Kidney (tissue), 14 donors: ENCODE data around the gene LAMA5. TPM values are rescaled to one million over a fixed set of nuclear protein-coding genes. Genes with fewer than 3 reads are reported as not detected.

Experiments
- DNase-seq, 5 donors: peaks; one replicate each; pipeline ENCODE4 v3.0.0-alpha.2; 2013 to 2020
- FAIRE-seq: peaks from 2 replicates; lab custom pipeline; 2012; peaks lifted over from hg19 to GRCh38; lab: Jason Lieb, UNC
- H3K27ac ChIP-seq, 2 donors: one replicate each; pipeline ENCODE4 v1.7.0; 2013; ENCODE audit warnings: low read depth in 2 of 2, low read length in 2 of 2, inconsistent platforms in 1 of 2
- H3K27me3 ChIP-seq: one replicate; pipeline ENCODE4 v1.7.1; 2013; ENCODE audit warnings: low read length, inconsistent platforms; ENCODE audit not compliant: control insufficient read depth, insufficient read depth
- H3K36me3 ChIP-seq, 3 donors: one replicate each; pipeline versions ENCODE4 v1.7.0 to v1.7.1; 2013; ENCODE audit warnings: low read length in 3 of 3, control low read depth in 1 of 3, inconsistent platforms in 1 of 3; ENCODE audit not compliant: insufficient read depth in 3 of 3, control insufficient read depth in 2 of 3
- H3K4me1 ChIP-seq, 3 donors: one replicate each; pipeline versions ENCODE4 v1.7.0 to v1.7.1; 2013; ENCODE audit warnings: low read length in 3 of 3, inconsistent platforms in 1 of 3, low read depth in 1 of 3; ENCODE audit not compliant: control insufficient read depth in 2 of 3, insufficient read depth in 2 of 3
- H3K4me3 ChIP-seq, 3 donors: one replicate each; pipeline versions ENCODE4 v1.7.0 to v1.8.1; 2013; ENCODE audit warnings: low read length in 3 of 3, control low read depth in 1 of 3, inconsistent platforms in 1 of 3
- H3K9ac ChIP-seq, 3 donors: one replicate each; pipeline versions ENCODE4 v1.7.0 to v1.7.1; 2013; ENCODE audit warnings: low read length in 3 of 3, control low read depth in 1 of 3, inconsistent platforms in 1 of 3
- H3K9me3 ChIP-seq, 3 donors: one replicate each; pipeline versions ENCODE4 v1.7.0 to v1.7.1; 2013; ENCODE audit warnings: low read length in 3 of 3, control low read depth in 1 of 3, inconsistent platforms in 1 of 3; ENCODE audit not compliant: control insufficient read depth in 2 of 3, insufficient read depth in 1 of 3
- intact Hi-C: fragments of 100-400 bp; cut with DNase I; formaldehyde crosslinking; loops from one replicate; pipeline ENCODE4 v1.11.1; 2022
- polyA plus RNA-seq: library from polyadenylated mRNA; stranded (reverse); fragments of 350-450 nt; fragmentation: Illumina TruSeq; extraction: RNeasy Lipid Tissue Mini Kit (QIAGEN cat#74804); gene quantifications from one replicate; pipeline ENCODE4 v1.2.3, GENCODE V29; 2014; ENCODE audit warnings: low read depth, low replicate concordance; ENCODE audit not compliant: insufficient read depth
- total RNA-seq: library from RNA; stranded (reverse); fragmentation: NEBNext Ultra II Directional; extraction: Animal tissue kit (Norgen Biotek cat#: 25700); gene quantifications from one replicate; pipeline ENCODE4 v1.2.1, GENCODE V29; 2021
- TF ChIP-seq, protein P1 (sequence below): IDR thresholded peaks from 3 replicates; pipeline ENCODE4 v1.5.1; 2012; ENCODE audit warnings: mild to moderate bottlenecking, moderate library complexity, borderline replicate concordance; ENCODE audit not compliant: insufficient read depth; ENCODE audit errors: extremely low read depth
- donor health status: control.
- donor health status: control.
- donor health status: control.
- donor health status: control.
- donor health status: control.
- donor health status: DM: yes; HTN: yes; CAD: no.
- donor health status: Normal renal cell carcinoma (clear cell type).

The LAMA5 gene
- total and polyA plus RNA-seq, 2 donors from 2014 or later: 94.0 to 342 TPM

DNA sequence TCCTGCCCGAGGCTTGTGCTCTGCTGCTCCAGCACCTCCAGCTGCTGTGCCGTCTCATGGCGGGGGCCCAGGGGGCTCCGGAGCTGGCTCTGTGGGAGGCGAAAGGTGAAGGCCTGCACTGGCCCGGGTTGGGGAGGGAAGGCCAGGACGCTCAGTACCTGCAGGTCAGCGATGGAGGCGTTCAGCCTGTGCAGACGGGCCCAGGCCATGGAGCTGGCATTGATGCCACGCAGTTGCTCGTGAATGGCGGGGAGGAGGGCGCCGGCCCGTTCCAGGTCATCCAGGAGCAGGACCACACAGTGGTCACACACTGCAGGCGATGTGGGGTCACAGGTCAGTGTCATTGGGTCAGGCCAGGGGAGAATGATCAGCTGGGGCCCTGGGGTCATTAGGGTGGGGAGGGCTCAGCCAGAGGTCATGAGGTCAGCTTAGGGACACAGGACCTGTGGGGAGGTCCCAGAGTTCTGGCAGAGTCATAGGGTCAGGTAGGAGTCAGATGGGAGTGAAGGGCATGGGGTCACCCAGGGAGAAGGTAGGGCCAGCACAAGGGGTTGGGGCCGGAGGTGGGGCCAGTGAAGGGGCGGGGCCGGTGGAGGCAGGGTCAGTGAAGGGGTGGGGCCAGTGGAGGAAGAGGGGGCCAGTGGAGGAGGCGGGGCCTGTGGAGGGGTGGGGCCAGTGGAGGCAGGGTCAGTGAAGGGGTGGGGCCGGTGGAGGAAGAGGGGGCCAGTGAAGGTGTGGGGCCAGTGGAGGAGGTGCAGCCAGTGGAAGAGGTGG, 46.3 kb downstream of the LAMA5 start:
- intact Hi-C loops: no loop called here

GRCh38 chr20:62319346-62319909, 47.7 kb downstream of the LAMA5 start:
- Histone ChIP-seq H3K9me3 (no peaks in the 10 kb centered on the region), H3K36me3 (peaks cover 0 to 35% (median 12%) of the 10 kb centered on the region in 3 donors), H3K27ac (no peak overlapping the region), H3K9ac (no peak overlapping the region), H3K27me3 (no peaks in the 10 kb centered on the region), H3K4me3 (no peak overlapping the region), H3K4me1 (no peaks in the 10 kb centered on the region)
- TF ChIP-seq, protein P1, sequence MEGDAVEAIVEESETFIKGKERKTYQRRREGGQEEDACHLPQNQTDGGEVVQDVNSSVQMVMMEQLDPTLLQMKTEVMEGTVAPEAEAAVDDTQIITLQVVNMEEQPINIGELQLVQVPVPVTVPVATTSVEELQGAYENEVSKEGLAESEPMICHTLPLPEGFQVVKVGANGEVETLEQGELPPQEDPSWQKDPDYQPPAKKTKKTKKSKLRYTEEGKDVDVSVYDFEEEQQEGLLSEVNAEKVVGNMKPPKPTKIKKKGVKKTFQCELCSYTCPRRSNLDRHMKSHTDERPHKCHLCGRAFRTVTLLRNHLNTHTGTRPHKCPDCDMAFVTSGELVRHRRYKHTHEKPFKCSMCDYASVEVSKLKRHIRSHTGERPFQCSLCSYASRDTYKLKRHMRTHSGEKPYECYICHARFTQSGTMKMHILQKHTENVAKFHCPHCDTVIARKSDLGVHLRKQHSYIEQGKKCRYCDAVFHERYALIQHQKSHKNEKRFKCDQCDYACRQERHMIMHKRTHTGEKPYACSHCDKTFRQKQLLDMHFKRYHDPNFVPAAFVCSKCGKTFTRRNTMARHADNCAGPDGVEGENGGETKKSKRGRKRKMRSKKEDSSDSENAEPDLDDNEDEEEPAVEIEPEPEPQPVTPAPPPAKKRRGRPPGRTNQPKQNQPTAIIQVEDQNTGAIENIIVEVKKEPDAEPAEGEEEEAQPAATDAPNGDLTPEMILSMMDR: no peak
- FAIRE-seq (no peak), DNase-seq (no peak)
- intact Hi-C loops: no loop called here

More for the DNA sequence above, 46.3 kb downstream of the LAMA5 start:
- Histone ChIP-seq H3K9me3 (no peaks in the 10 kb centered on the region), H3K36me3 (peaks cover 0 to 33% (median 17%) of the 10 kb centered on the region in 3 donors), H3K9ac (no peak overlapping the region), H3K27ac (no peak overlapping the region), H3K4me1 (no peaks in the 10 kb centered on the region), H3K4me3 (no peak overlapping the region), H3K27me3 (no peaks in the 10 kb centered on the region)
- TF ChIP-seq, protein P1: no peak
- DNase-seq: peak in 1 of 5 donors; percentile 76
- FAIRE-seq: no peak

DNA sequence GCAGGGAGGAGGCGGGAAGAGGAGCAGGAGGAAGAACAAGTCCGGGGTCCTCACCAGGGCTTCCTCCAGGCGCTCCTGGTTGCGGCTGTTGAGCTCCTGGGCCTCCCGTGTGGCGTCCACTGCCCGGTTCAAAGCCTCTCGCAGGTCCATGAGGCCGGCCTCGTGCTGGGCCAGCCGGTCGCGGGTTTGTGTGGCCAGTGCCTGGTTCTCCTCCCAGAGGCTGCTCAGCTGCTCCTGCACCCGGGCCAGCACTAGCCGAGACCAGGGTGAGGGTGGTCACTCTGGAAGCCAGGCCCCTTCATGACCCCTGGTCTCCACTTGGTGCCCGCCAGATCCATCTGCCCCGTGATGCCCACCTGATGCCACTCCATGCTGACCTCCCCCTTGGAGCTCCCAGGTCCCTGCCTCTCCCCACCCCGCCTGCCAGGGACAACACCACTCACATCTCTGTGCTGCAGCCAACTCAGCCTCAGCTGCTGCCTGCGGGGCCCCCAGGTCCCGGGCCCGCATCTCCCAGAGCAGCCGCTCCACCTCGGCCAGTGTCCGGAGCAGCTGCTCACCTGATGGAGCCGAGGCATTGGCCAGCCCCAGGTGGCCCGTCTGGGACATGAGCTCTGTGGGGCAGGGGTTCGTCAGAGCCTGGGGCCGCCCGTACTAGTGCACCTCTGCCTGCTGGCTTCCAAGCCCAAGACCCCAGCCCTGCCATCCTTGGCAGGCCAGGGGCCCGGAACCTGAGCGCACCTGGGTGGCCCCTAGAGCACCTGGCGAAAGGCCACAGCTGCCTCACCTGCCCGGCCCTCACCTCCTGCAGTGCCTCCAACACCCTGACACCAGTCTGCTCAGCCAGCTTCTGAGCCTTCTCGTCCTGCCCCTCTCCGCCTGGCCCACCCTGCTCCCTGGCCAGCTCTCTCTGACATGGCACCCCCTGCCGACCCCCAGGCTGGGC, 48.4 kb downstream of the LAMA5 start:
- Histone ChIP-seq H3K9me3 (no peaks in the 10 kb centered on the region), H3K4me3 (no peak overlapping the region), H3K36me3 (peaks cover 0 to 33% (median 11%) of the 10 kb centered on the region in 3 donors), H3K27ac (no peak overlapping the region), H3K27me3 (no peaks in the 10 kb centered on the region), H3K9ac (no peak overlapping the region), H3K4me1 (no peaks in the 10 kb centered on the region)
- intact Hi-C loops: no loop called here
- FAIRE-seq (no peak), DNase-seq (no peak)
- TF ChIP-seq, protein P1: no peak
